ENCODE results near the gene PRODH2. TPM values are rescaled to one million over a fixed set of nuclear protein-coding genes. Genes with fewer than 3 reads are reported as not detected.

Gene PRODH2
- total and polyA plus RNA-seq, 2 of the 13 experiments (the other 11 are each of a cell fraction or from before 2014, with no cell fraction given): 86.7 to 118 TPM

DNA sequence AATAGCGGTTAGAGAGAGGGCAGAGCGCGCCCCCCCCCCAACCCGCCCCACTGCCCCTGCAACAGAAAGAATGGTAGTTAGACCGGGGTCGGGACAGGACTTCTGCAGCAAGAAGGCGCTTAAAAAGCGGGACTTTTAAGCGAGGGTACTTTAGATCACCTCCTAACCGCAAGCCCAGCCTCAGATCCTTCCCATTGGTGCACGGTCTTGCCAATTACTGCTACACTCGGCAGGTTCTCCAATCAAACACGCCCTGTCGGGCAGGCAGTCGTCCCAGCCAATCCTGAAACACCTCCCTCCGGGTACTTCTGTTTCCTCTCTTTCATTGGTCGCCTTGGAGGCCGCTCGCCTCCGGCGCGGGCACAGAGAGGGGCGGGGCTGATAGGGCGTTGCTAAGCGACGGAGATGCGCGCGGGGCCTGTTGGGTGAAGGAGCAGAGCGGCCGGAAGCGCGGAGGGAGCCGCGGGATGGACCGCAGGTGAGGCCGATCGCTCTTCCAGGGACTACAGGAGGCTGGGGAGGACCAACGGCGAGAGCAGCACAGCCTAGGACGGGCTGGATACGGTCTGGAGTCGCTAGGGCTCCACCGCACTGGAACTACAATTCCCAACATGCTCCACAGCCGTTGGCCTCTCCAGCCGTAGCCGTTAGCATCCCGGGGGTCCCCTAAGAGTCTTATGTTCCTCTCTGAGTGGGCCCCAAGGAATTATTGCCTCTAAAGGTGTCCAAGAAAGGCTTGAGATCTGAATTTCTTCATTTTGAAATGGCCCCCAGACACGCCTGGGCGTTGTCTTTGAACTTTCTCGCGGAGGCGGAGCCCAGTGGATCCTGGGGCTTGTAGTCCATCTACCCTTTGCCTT lies 54.7 kb downstream of the PRODH2 start, which contains the start of gene PROSER3 (continued):
- TF ChIP-seq HDAC2 (CRISPR knock-in tag; IDR thresholded peaks at IDR 0.05): peak; percentile 36
- TF ChIP-seq JARID2 (CRISPR knock-in tag; IDR thresholded peaks at IDR 0.05; ENCODE audit: insufficient replicate concordance): no peak
- TF ChIP-seq SMAD3 (CRISPR knock-in tag; IDR thresholded peaks at IDR 0.05): peak; percentile 24; the same call in 1 of the 2 replicates
- TF ChIP-seq HNF4G (IDR thresholded peaks at IDR 0.05; ENCODE audit: borderline replicate concordance, low read depth, low read length): no peak
- no peak for TF ChIP-seq HNF4G (CRISPR knock-in tag; IDR thresholded peaks at IDR 0.05; ENCODE audit: borderline replicate concordance, low read depth)
- TF ChIP-seq RFX3 (CRISPR knock-in tag; IDR thresholded peaks at IDR 0.05): peak; percentile 97
- TF ChIP-seq, protein P1, sequence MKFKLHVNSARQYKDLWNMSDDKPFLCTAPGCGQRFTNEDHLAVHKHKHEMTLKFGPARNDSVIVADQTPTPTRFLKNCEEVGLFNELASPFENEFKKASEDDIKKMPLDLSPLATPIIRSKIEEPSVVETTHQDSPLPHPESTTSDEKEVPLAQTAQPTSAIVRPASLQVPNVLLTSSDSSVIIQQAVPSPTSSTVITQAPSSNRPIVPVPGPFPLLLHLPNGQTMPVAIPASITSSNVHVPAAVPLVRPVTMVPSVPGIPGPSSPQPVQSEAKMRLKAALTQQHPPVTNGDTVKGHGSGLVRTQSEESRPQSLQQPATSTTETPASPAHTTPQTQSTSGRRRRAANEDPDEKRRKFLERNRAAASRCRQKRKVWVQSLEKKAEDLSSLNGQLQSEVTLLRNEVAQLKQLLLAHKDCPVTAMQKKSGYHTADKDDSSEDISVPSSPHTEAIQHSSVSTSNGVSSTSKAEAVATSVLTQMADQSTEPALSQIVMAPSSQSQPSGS (CRISPR knock-in tag; IDR thresholded peaks at IDR 0.05): no peak; the same call in 1 of the 2 replicates
- TF ChIP-seq MYC (CRISPR knock-in tag; IDR thresholded peaks at IDR 0.05; ENCODE audit: borderline replicate concordance): peak; percentile 80
- TF ChIP-seq ZNF563 (CRISPR knock-in tag; IDR thresholded peaks at IDR 0.05): no peak
- TF ChIP-seq TOPORS (CRISPR knock-in tag; IDR thresholded peaks at IDR 0.05): peak; percentile 38; the same call in 1 of the 2 replicates
- peak; percentile 74; the same call in 1 of the 2 replicates for TF ChIP-seq HCFC1 (IDR thresholded peaks at IDR 0.05; ENCODE audit: low read depth, low read length)
- no peak; the same call in 1 of the 2 replicates for TF ChIP-seq ZNF782 (CRISPR knock-in tag; IDR thresholded peaks at IDR 0.05; ENCODE audit: borderline replicate concordance)
- no peak for TF ChIP-seq ZSCAN31 (CRISPR knock-in tag; IDR thresholded peaks at IDR 0.05; ENCODE audit: low read depth)
- TF ChIP-seq RCOR2 (CRISPR knock-in tag; IDR thresholded peaks at IDR 0.05): no peak
- 0 out of 2 replicates have a peak, but pooled peaks have one; percentile 29 for TF ChIP-seq ZNF510 (CRISPR knock-in tag; IDR thresholded peaks at IDR 0.05; ENCODE audit: low read depth)
- TF ChIP-seq, protein P2, sequence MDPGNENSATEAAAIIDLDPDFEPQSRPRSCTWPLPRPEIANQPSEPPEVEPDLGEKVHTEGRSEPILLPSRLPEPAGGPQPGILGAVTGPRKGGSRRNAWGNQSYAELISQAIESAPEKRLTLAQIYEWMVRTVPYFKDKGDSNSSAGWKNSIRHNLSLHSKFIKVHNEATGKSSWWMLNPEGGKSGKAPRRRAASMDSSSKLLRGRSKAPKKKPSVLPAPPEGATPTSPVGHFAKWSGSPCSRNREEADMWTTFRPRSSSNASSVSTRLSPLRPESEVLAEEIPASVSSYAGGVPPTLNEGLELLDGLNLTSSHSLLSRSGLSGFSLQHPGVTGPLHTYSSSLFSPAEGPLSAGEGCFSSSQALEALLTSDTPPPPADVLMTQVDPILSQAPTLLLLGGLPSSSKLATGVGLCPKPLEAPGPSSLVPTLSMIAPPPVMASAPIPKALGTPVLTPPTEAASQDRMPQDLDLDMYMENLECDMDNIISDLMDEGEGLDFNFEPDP (CRISPR knock-in tag; conservative IDR thresholded peaks at IDR 0.05): no peak
- peak; percentile 75 for TF ChIP-seq CHD2 (IDR thresholded peaks at IDR 0.05; ENCODE audit: low read depth, low read length)
- TF ChIP-seq ZFP90 (CRISPR knock-in tag; IDR thresholded peaks at IDR 0.05; ENCODE audit: borderline replicate concordance): peak; percentile 71; the same call in 1 of the 2 replicates
- TF ChIP-seq ZFP82 (CRISPR knock-in tag; IDR thresholded peaks at IDR 0.05; ENCODE audit: borderline replicate concordance): no peak
- no peak for TF ChIP-seq ZNF737 (CRISPR knock-in tag; IDR thresholded peaks at IDR 0.05; ENCODE audit: borderline replicate concordance)
- no peak for TF ChIP-seq PLRG1 (conservative IDR thresholded peaks at IDR 0.05)
- TF ChIP-seq, protein P3, sequence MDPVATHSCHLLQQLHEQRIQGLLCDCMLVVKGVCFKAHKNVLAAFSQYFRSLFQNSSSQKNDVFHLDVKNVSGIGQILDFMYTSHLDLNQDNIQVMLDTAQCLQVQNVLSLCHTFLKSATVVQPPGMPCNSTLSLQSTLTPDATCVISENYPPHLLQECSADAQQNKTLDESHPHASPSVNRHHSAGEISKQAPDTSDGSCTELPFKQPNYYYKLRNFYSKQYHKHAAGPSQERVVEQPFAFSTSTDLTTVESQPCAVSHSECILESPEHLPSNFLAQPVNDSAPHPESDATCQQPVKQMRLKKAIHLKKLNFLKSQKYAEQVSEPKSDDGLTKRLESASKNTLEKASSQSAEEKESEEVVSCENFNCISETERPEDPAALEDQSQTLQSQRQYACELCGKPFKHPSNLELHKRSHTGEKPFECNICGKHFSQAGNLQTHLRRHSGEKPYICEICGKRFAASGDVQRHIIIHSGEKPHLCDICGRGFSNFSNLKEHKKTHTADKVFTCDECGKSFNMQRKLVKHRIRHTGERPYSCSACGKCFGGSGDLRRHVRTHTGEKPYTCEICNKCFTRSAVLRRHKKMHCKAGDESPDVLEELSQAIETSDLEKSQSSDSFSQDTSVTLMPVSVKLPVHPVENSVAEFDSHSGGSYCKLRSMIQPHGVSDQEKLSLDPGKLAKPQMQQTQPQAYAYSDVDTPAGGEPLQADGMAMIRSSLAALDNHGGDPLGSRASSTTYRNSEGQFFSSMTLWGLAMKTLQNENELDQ (CRISPR knock-in tag; IDR thresholded peaks at IDR 0.05; ENCODE audit: borderline replicate concordance): no peak
- no peak for TF ChIP-seq ZNF703 (CRISPR knock-in tag; IDR thresholded peaks at IDR 0.05; ENCODE audit: borderline replicate concordance)
- TF ChIP-seq ZNF121 (CRISPR knock-in tag; IDR thresholded peaks at IDR 0.05): no peak; the same call in 1 of the 2 replicates
- peak; percentile 86 for TF ChIP-seq KDM5A (IDR thresholded peaks at IDR 0.05; ENCODE audit: borderline replicate concordance, low read length)
- TF ChIP-seq ZNF678 (CRISPR knock-in tag; IDR thresholded peaks at IDR 0.05): no peak
